Forelimb muscle (tissue), 1 donor: ENCODE results near the gene GAGE2A. TPM values are rescaled to one million over a fixed set of nuclear protein-coding genes. Genes with fewer than 3 reads are reported as not detected.
"Not testable (repeated sequence)": the region's sequence is repeated elsewhere in the genome, so short reads cannot be mapped to it uniquely, and the experiment has no call there.

Experiments
- DNase-seq: peaks from one replicate; pipeline ENCODE4 v3.0.0-alpha.2; 2013; ENCODE audit warnings: low read depth
- polyA plus RNA-seq: library from polyadenylated mRNA; unstranded; fragments of 120-200 nt; gene quantifications from one replicate; pipeline ENCODE4 v1.2.1, GENCODE V29; 2013; ENCODE audit not compliant: insufficient read length

The GAGE2A gene
- not detected for polyA plus RNA-seq

- DNase-seq = not testable (repeated sequence)
These were observed at the start of gene GAGE2A for GRCh38 chrX:49589196-49589595. TSS of gene GAGE2A (plus strand) at chrX:49589496. CDS start at chrX:49590651, 1,155 bp downstream.

- not testable (repeated sequence) for DNase-seq
These were observed 47.9 kb upstream of the GAGE2A start, which contains the start of gene GAGE12D for GRCh38 chrX:49541433-49541832. TSS of gene GAGE12D (plus strand) at chrX:49541733. CDS start at chrX:49542888, 1,155 bp downstream.

GRCh38 chrX:49550989-49551388 lies 38.3 kb upstream of the GAGE2A start, which contains the start of gene GAGE12E:
TSS of gene GAGE12E (plus strand) at chrX:49551289. CDS start at chrX:49552444, 1,155 bp downstream.
- not testable (repeated sequence) for DNase-seq

- not testable (repeated sequence) for DNase-seq
These were observed 28.8 kb upstream of the GAGE2A start, which contains the start of gene GAGE12F for GRCh38 chrX:49560542-49560941. TSS of gene GAGE12F (plus strand) at chrX:49560842. CDS start at chrX:49561997, 1,155 bp downstream.

GRCh38 chrX:49568728-49569127 lies 20.6 kb upstream of the GAGE2A start:
- DNase-seq = not testable (repeated sequence)

- DNase-seq = not testable (repeated sequence)
These were observed 20.1 kb upstream of the GAGE2A start for GRCh38 chrX:49569152-49569551.

GRCh38 chrX:49570100-49570499 lies 19.2 kb upstream of the GAGE2A start, which contains the start of gene GAGE12G:
TSS of gene GAGE12G (plus strand) at chrX:49570400. CDS start at chrX:49571555, 1,155 bp downstream.
- not testable (repeated sequence) for DNase-seq

GRCh38 chrX:49579649-49580048 lies 9.6 kb upstream of the GAGE2A start, which contains the start of gene GAGE12H:
TSS of gene GAGE12H (plus strand) at chrX:49579949. CDS start at chrX:49581104, 1,155 bp downstream.
- not testable (repeated sequence) for DNase-seq

- DNase-seq = not testable (repeated sequence)
These were observed 628 bp downstream of the GAGE2A start for GRCh38 chrX:49589769-49590478.

- DNase-seq = not testable (repeated sequence)
These were observed 1.2 kb downstream of the GAGE2A start for GRCh38 chrX:49590488-49590887.

- not testable (repeated sequence) for DNase-seq
These were observed 9.4 kb downstream of the GAGE2A start, which contains the start of gene GAGE1 for GRCh38 chrX:49598720-49599119. TSS of gene GAGE1 (plus strand) at chrX:49599020. CDS start at chrX:49600175, 1,155 bp downstream.

GRCh38 chrX:49610718-49611310 lies 21.5 kb downstream of the GAGE2A start:
- DNase-seq = no peak

- no peak for DNase-seq
These were observed 29.3 kb downstream of the GAGE2A start for GRCh38 chrX:49618574-49618973.

GRCh38 chrX:49627086-49627777 lies 37.9 kb downstream of the GAGE2A start:
- no peak for DNase-seq

- DNase-seq = no peak
These were observed 55.8 kb downstream of the GAGE2A start for GRCh38 chrX:49644991-49645637.

Other genes with a start within 250 kb of the GAGE2A start
- not detected for gene GAGE12C, start 57.3 kb upstream of the GAGE2A start, polyA plus RNA-seq
- not detected for gene GAGE12D, start 47.8 kb upstream of the GAGE2A start, polyA plus RNA-seq
- not detected for gene GAGE12E, start 38.2 kb upstream of the GAGE2A start, polyA plus RNA-seq
- not detected for gene GAGE12F, start 28.7 kb upstream of the GAGE2A start, polyA plus RNA-seq
- gene GAGE12G, start 19.1 kb upstream of the GAGE2A start, polyA plus RNA-seq = not detected
- gene GAGE12H, start 9.5 kb upstream of the GAGE2A start, polyA plus RNA-seq = not detected
- not detected for gene GAGE1, start 9.5 kb downstream of the GAGE2A start, polyA plus RNA-seq
- gene PAGE1, start 106.5 kb downstream of the GAGE2A start, polyA plus RNA-seq = not detected
- gene PAGE4, start 239.8 kb downstream of the GAGE2A start, polyA plus RNA-seq = not detected